ENCODE results near the gene SNX7.

SNX7 gene

GRCh38 chr1:98783821-98784220 lies 122.3 kb downstream of the SNX7 start:
- DNase-seq (ENCODE audit: low read depth) = no peak
- TF ChIP-seq, protein P1, sequence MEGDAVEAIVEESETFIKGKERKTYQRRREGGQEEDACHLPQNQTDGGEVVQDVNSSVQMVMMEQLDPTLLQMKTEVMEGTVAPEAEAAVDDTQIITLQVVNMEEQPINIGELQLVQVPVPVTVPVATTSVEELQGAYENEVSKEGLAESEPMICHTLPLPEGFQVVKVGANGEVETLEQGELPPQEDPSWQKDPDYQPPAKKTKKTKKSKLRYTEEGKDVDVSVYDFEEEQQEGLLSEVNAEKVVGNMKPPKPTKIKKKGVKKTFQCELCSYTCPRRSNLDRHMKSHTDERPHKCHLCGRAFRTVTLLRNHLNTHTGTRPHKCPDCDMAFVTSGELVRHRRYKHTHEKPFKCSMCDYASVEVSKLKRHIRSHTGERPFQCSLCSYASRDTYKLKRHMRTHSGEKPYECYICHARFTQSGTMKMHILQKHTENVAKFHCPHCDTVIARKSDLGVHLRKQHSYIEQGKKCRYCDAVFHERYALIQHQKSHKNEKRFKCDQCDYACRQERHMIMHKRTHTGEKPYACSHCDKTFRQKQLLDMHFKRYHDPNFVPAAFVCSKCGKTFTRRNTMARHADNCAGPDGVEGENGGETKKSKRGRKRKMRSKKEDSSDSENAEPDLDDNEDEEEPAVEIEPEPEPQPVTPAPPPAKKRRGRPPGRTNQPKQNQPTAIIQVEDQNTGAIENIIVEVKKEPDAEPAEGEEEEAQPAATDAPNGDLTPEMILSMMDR (IDR thresholded peaks at IDR 0.05; ENCODE audit: low read depth, low read length, missing control alignments) = no peak
- H3K4me3 ChIP-seq (ENCODE audit: low read depth, low read length) = no peak overlapping the region

- no peak overlapping the region for H3K4me3 ChIP-seq (ENCODE audit: low read depth, low read length)
- TF ChIP-seq, protein P1 (IDR thresholded peaks at IDR 0.05; ENCODE audit: low read depth, low read length, missing control alignments) = no peak
- no peak for DNase-seq (ENCODE audit: low read depth)
Observed at GRCh38 chr1:98791498-98791897, 130.0 kb downstream of the SNX7 start.

GRCh38 chr1:98792123-98792522 lies 130.6 kb downstream of the SNX7 start:
- TF ChIP-seq, protein P1 (IDR thresholded peaks at IDR 0.05; ENCODE audit: low read depth, low read length, missing control alignments) = no peak
- DNase-seq (ENCODE audit: low read depth) = no peak
- no peak overlapping the region for H3K4me3 ChIP-seq (ENCODE audit: low read depth, low read length)

GRCh38 chr1:98793136-98793535 lies 131.6 kb downstream of the SNX7 start:
- no peak overlapping the region for H3K4me3 ChIP-seq (ENCODE audit: low read depth, low read length)
- DNase-seq (ENCODE audit: low read depth) = no peak
- TF ChIP-seq, protein P1 (IDR thresholded peaks at IDR 0.05; ENCODE audit: low read depth, low read length, missing control alignments) = no peak

GRCh38 chr1:98794196-98794886 lies 132.8 kb downstream of the SNX7 start:
- peak; percentile 8 for DNase-seq (ENCODE audit: low read depth)
- TF ChIP-seq, protein P1 (IDR thresholded peaks at IDR 0.05; ENCODE audit: low read depth, low read length, missing control alignments) = peak; percentile 78
- H3K4me3 ChIP-seq (ENCODE audit: low read depth, low read length) = no peak overlapping the region

DNA sequence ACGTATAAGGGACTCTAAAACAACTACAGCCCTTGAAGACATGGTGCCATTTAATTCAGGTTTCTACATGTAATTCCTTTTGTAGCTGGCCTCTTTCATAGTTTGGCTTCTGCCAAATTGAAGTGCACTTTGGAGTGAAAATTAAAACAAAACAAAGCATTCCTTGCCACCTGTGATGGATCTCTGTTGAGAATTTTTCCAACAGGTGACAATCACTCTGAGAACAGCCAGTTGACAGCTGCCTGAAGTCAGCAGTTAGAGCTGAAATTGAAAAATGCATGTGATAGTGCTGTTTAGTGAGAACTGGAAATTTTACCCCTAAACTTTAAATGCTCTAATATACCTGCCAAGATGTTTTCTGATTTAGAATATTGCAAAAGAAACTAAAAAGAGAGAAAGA lies 134.5 kb downstream of the SNX7 start:
- DNase-seq (ENCODE audit: low read depth) = no peak
- no peak overlapping the region for H3K4me3 ChIP-seq (ENCODE audit: low read depth, low read length)
- TF ChIP-seq, protein P1 (IDR thresholded peaks at IDR 0.05; ENCODE audit: low read depth, low read length, missing control alignments) = no peak

- TF ChIP-seq, protein P1 (IDR thresholded peaks at IDR 0.05; ENCODE audit: low read depth, low read length, missing control alignments) = no peak
- DNase-seq (ENCODE audit: low read depth) = no peak
- H3K4me3 ChIP-seq (ENCODE audit: low read depth, low read length) = no peak overlapping the region
Observed at GRCh38 chr1:98797506-98797905, 136.0 kb downstream of the SNX7 start.
